ENCODE results near the gene ERC1.
"Not testable (repeated sequence)": the region's sequence is repeated elsewhere in the genome, so short reads cannot be mapped to it uniquely, and the experiment has no call there.

ERC1 gene

DNA sequence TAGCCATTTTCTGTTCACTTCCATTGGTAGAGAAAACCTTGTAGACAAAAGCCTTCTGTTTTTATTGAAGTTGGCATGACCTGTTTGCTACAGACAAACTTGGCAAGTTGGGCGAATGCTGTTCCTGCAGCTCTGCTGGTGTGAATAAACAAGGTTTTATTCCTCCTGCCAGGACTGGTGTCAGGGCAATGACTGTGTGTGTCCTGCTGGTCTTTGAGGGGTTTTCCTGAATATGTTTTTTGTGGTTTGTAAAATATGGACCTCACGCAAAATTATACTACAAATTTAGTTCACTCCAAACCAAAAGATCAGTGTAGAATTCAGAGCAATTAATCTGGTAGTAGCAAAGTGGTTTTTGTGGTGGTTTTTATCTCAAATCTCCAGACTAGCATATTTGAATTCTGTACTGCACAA lies 140.8 kb downstream of the ERC1 start:
- no peak for DNase-seq

DNA sequence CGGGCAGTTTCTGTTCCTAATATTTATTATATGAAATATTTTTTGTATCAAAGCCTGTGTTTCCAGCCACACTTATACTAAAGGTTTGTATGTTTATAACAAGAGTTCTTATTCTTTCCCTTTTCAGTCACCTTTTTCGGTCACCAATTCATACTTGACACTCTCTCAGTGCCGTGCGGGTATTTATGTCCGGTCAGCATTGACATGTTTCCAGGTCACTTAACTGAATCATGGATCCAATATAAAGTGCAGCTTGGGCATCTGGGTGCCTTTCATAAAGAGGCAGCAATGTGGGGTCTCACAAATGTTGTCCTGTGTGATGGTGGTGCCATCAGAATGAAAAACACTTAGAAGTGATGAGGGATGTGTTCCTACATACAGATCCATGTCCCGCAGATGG lies 141.3 kb downstream of the ERC1 start:
- DNase-seq, result no peak

DNA sequence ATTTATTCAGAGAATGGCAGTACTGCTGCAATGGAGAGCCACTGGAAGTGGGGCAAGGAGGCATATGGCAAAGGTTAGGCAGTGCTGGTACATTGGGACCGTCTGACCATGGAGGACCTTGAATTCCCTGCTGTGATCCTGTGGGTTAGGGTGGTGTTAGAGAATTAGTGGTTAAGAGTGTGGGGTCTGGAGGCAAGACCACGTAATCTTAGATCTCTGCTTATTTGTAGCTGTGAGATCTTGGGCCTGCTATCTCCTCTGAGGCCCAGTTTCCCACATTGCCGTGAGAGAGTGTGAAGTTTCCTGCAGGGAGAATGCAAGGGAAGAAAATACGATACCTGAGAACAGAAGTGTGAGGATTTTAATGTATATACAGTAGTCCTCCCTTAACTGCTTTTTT lies 147.7 kb downstream of the ERC1 start:
- no peak for DNase-seq

DNA sequence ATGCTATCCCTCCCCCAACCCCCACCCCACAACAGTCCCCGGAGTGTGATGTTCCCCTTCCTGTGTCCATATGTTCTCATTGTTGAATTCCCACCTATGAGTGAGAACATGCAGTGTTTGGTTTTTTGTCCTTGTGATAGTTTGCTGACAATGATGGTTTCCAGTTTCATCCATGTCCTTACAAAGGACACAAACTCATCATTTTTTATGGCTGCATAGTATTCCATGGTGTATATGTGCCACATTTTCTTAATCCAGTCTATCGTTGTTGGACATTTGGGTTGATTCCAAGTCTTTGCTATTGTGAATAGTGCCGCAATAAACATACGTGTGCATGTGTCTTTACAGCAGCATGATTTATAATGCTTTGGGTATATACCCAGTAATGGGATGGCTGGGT lies 155.7 kb downstream of the ERC1 start:
- DNase-seq, result not testable (repeated sequence)

DNA sequence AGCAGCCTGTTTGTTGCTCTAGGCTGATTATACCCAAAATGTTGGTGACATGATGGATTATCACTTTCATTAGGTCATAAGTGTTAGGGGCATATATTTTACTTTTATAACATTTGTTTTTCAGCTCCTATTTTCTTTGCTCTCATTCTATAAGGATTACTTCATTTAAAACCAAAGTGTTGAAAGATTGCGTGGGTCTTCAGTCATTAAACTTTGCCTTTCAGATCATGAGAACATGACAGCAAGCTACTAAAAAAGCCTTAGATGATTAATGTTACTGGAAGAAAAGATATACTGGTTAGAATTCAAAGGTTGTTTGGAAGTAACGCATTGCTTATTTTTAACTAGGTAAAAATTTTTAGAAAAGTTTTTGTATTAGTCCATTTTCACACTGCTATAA lies 156.8 kb downstream of the ERC1 start:
- DNase-seq, result no peak

DNA sequence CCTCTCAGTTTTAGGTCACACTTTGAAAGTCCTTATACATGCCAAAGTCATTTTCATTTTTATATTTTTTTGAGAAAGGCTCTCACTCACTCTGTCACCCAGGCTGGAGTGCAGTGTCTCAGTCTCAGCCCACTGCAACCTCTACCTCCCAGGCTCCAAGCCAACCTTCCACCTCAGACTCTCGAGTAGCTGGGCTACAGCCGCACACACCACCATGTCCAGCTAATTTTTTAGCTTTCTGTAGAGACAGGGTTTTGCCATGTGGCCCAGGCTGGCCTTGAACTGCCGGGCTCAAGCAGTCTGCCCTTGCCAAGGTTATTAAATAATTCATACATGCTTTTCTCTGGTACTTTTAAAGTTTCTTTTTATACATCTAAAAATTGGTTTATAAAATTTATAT lies 166.0 kb downstream of the ERC1 start:
- no peak for DNase-seq

DNA sequence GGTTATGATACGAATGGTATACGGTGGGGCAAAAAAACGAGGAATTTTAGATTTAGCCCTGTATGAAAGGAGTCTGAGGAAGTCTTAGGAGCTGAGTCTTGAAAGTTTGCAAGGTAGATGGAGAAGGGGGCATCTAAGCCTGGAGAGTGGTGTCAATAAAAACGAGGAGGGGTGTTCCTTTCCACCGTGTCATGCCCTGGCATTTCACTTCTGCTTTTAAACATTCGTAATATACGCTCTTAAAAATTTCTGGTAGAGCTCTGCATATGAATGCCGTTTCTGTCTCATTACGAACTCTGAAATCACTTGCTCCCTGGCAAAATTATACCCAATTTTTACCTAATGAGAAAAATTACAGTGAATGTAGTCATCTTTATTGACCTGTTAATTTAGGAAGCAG lies 170.2 kb downstream of the ERC1 start:
- DNase-seq, result no peak

DNA sequence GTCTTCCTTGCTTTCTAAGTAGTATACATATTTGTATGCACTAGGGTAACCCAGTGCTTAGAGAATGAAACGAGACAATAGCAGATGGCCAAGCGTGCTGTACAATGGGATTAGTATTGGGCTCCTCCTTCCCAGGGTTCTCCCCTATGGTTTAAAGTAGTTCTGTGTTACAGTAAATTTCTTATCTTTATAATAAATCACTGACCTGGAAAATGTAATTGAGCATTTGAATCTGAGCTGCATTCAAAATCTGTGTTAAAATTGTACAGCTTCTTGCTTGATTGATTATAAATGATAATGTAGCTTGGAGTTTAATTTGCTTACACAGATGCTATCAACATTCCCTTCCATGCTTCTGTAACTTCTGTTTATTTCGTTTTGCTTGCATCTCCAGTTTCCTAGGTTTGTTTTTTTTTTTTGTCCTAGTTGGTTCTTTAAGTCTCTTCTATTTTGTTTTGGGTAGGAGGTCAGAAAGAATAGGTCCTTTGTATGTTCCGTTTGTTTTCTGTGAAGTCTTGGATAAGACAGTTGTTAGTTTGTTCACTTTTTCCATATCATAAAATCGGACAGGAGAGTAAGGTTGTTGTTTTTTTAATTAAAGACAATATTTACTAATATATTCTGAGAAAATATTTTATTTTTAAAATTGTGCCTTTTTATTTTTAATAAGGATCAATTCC lies 171.2 kb downstream of the ERC1 start:
- no peak for DNase-seq

DNA sequence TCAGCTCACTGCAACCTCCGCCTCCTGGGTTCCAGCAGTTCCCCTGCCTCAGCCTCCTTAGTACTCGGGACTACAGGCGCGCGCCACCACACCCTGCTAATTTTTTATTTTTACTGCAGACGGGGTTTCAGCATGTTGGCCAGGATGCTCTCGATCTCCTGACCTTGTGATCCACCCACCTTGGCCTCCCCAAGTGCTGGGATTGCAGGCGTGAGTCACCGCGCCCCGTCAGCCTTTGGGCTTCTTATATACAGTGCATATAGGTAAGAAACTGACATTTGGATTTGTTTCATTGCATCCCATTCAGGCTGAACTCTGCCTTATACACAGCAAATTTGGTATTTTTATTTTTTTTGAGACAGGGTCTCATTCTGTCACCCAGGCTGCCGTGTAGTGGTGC lies 176.8 kb downstream of the ERC1 start:
- no peak for DNase-seq

DNA sequence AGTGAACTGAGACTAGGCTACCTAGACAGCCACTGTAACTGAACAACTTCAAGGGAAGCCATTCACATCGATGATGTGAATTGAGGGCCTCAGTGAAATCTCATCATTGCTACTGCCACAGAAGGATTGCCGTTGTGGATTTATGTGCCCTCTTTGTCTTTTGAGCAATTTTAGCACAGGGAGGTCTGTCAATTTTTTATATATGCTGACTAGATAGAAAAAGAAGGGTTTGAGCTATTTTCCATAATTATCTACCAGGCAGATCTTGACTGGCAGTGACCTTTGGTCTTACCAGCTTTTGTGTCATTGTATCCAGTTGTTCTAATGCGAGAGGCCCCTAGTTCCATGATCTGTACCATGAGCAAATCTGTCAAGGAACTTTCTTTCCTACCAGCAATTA lies 179.4 kb downstream of the ERC1 start:
- no peak for DNase-seq

DNA sequence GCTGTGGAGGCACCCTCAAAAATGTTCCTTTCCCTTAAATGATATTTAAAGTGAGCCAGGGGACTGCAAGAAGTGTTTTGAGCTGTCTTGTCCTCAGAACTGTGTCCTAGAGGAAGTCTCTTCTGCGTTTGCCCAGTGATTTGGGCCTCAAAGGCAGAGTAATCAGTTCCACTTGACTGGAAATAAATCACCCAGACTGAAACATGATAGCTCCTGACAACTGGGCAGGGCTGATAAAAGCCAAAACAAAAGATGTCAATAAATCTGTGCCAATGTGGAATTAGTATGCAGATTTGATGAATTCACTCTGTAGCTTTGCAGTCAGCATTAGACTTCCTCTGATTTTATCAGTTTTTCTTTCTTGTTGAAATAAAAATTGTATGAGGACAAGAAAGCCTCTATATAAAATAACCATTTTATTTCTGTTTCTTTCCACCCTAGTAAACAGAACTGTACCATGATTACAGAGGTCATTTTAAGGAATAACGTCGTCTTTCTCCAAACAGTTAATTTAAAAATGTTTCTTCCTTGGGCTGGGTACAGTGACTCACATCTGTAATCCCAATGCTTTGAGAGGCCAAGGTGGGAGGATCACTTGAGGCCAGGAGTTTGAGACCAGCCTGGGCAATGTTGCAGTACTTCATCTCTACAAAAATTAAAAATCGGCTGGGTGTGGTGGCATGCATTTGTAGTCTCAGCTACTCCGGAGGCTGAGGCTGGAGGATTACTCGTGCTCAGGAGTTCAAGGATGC lies 180.8 kb downstream of the ERC1 start:
- no peak for DNase-seq

DNA sequence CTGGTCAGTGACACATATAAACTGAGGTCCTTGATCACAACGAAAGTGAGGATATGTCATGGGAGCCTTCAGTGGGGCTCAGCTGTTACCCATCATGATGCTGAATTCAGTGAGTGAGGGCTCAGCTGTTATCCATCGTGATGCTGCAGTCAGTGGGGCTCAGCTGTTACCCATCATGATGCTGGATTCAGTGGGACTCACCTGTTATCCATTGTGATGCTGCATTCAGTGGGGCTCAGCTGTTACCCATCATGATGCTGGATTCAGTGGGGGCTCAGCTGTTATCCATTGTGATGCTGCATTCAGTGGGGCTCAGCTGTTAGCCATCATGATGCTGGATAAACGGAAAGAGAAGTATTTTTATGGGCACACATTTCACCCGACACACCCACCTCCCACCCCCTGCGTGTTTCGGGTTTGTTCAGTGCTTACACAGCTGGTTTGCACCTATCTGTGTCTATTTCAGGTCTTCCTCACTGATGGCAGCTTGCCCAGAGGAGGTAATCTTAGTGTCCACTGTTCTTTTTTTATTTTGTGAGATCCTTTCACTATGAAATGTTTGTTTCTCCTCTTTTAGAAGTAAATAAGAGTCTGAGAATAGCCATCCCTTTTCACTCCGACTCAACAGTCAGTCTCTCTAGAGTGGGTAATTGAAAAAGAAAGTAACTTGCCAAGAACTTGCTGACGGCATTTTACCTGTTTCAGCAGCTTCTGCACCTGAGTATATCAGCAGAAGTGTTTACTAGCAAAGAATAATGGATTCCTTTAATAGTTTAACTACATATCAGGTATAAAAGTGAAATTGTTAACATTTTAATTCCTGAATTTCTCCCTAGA lies 183.0 kb downstream of the ERC1 start:
- DNase-seq, result no peak

DNA sequence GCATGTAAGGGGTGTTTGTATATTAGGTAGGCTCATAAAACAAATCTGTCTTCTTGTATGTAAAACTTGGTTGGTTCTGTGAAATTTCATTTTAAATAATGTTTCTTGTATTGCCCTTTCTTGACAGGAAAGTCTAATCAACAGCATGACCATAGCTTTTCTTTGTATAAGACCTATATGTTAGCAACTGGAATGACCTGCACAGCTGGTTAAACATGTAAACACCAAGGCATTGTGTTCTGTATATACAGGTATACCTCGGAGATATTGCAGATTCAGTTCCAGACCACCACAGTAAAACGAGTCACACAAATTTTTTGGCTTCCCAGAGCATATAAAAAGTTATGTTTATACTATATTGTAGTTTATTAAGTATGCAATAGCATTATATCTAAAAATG lies 183.6 kb downstream of the ERC1 start:
- no peak for DNase-seq

DNA sequence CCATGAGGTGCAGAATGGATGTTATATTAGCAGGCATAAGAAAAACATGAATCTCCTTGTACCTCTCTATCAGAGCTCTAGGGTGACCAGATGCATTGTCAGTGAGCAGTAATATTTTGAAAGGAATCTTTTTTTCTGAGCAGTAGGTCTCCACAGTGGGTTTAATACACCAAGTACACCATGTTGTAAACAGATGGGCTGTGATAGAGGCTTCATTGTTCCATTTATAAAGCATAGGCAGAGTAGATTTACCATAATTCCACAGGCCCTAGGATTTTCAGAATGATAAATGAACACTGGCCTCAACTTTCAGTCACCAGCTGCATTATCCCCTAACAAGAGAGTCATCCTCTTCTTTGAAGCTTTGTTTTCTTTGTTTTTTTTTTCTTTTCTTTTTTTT lies 185.2 kb downstream of the ERC1 start:
- DNase-seq, result no peak

DNA sequence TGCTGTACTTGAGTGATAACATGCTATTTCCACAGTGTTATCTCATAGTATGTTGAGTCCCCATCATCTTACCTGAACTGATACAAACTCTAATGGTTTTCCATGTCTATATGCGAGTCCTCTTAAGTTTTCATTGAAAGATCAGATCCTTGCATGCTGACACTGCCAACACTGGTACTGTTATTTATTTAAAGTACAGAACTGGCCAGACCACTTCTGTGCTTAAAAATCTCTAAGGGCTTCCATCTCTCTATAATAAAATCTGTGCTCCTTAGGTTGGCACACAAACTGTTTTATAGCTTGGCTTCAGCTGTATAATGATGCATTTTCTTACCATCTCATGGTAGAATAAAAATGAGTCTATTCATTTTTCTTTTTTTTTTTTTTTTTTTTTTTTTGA lies 188.1 kb downstream of the ERC1 start:
- DNase-seq, result no peak

DNA sequence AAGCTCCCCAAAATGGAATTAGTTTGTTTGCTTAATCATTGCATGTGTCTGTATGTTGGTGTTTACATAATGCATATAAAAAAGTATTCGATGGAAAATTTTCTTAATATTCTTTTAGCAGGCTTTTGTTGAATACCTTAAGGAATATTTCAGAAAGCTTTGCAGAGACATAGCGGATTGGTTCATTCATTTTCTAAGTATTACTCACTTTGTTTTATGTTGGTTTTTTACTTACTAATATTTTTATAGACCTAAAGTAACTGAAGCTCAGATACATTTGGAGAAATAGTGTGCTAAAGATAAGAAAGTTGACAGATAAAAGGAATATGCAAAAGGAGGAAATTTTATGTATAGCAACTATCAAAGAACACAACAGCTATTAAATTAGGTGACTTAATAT lies 191.0 kb downstream of the ERC1 start:
- no peak for DNase-seq

DNA sequence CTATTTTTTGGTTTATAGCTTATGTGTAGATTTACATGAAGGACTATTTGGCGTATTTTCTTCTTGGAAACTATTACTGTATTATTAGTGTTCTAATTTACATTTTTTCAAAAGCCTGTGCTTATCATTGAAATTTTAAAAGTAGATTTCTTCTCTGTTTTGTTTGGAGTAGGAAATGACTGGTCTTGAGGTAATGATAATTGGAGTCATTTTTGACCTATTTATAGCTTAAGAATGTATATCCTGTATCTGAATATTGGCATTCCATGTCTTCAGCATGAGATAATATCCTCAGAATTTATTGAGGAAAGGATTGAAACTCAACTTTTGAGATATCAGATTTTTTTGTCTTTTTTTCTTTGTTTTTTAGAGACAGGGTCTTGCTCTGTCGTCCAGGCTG lies 193.4 kb downstream of the ERC1 start:
- DNase-seq, result no peak

DNA sequence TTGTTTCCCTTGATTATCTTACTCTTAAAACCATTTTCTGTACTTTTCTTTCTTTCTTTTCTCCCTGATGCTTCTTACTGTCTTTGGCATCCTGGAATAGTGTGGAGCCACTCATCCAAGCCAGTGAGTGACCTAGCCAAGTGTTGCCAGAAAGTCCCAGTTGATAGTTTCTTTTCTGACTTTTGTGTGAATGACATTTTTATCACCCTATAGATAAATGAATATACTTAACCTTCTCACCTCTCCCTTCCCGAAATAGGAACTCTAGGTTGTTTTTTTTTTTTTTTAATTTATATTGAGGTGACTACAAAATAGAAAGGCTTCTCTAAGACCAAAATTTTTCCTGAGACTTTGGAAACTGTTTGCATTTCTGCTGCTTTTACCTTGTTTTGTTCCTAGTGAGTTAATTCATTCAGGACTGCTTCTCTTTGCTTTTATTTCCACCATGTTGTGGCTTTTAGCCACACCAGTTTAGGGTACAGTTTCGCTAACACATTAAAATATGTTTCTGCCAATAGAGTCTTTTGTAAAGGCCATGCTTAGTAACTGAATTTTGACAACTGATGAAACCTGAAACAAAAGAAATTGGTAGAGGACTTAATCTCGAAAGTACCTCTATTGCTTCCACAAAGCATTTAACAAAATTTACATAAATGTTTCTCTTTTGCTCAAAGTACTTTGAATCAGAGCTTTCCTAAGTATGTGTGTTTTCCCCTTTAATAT lies 194.6 kb downstream of the ERC1 start:
- DNase-seq, result peak in 1 of 5 donors; percentile 25

DNA sequence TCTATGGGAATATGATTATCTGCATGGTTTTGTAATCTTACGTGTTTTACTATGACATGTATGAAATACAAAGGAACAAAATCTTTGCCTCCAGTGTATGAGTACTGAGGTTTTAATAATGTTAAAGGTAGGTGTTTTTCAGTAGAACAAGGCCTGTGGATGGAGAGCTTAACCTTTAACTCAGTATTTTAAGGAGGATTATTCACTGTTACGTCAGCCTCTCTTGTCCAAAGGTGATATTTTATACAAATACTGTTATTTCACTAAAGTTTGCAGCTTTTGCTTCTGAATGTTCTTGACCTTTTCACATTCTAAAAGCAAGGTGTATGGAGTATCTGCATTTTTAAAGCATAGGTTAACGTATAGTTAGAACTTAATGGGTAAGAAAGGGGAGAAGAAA lies 195.3 kb downstream of the ERC1 start:
- no peak for DNase-seq

DNA sequence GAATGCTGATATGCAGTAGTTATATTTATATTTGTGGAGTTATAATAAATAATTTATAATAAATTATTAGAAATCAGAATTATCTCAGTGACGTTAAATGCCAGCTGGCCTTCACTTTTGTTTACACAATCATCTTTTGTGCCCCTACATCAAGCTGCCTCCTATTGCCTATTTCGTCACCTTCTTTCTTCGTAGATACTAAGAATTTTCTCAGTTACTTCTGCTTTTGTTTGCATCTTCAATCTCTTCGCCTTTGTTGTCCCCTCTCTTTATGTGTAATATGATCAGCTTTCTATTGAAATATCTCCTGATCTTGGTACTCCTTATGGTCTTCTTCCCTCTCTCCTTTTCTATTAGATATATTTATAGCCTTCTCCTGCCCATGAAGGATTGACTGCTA lies 197.0 kb downstream of the ERC1 start:
- DNase-seq, result no peak

DNA sequence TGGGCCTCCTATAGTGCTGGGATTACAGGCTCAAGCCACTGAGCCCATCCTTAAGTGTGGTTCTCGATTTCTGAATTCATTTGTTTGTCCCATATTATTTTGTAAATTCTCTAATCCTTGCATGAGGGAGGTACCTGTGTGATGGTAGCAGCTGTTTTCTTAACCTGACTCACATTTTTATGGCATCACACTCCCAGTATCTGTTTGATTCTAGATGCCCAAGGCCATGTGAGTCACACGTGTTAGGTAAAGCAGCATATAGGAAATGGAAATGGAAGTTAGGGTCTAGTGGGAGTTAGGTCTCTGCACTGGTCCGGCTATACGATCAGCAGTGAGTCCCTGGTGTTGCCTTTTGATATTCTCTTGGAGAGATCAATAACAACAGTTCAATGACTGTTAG lies 198.1 kb downstream of the ERC1 start:
- DNase-seq, result no peak

DNA sequence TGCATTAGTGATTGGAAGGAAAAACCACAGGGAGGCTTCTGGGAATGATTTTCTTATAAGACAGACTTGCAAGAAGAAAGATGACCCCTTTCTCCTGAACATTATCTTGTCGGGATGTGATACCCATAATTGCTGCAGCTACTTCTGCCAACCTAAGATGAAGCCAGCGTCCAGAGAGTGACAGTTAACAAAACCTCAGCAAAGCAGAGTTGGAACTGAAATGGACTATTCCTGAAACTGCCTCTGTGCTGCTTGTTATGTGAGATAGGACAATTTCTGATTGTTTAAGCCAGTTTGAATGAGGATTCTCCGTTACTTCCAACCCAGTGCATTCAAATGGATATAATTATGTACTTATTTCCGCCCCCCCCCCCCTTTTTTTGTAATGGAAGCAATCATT lies 204.5 kb downstream of the ERC1 start:
- no peak for DNase-seq
